H1 (cell line): ENCODE data around the gene IL19. TPM values are rescaled to one million over a fixed set of nuclear protein-coding genes. Genes with fewer than 3 reads are reported as not detected.

ENCODE experiments used
- CHD7 ChIP-seq: fragments of 300-600 bp; sonication (generic); IDR thresholded peaks from 2 replicates; pipeline ENCODE4 v1.7.1; 2012; ENCODE audit warnings: low read length, moderate library complexity, mild to moderate bottlenecking, inconsistent platforms; ENCODE audit not compliant: insufficient replicate concordance
- CREB1 ChIP-seq: IDR thresholded peaks from 2 replicates; pipeline ENCODE4 v1.6.1; 2012; ENCODE audit warnings: inconsistent platforms
- EGR1 ChIP-seq: IDR thresholded peaks from 2 replicates; pipeline ENCODE4 v1.6.1; 2011; ENCODE audit warnings: low read depth, low read length, borderline replicate concordance
- KDM1A ChIP-seq: fragments of 200-600, 300-600 bp; sonication (generic); IDR thresholded peaks from 2 replicates; pipeline ENCODE4 v1.7.1; 2016; ENCODE audit warnings: mild to moderate bottlenecking, low read length, borderline replicate concordance
- KDM4A ChIP-seq: IDR thresholded peaks from one replicate; pipeline ENCODE4 v1.7.1; 2012; ENCODE audit warnings: low read depth, mild to moderate bottlenecking, moderate library complexity, low read length, inconsistent platforms; ENCODE audit not compliant: severe bottlenecking
- PHF8 ChIP-seq: fragments of 200-600 bp; sonication (generic); conservative IDR thresholded peaks from 2 replicates; pipeline ENCODE4 v1.7.1; 2012; ENCODE audit warnings: low read depth, mild to moderate bottlenecking, inconsistent platforms, low read length, moderate library complexity
- RNF2 ChIP-seq: fragments of 200-900, 300-1000 bp; sonication (generic); IDR thresholded peaks from 2 replicates; pipeline ENCODE4 v1.7.1; 2016; ENCODE audit warnings: borderline replicate concordance, low read depth, mild to moderate bottlenecking, antibody characterized with exemption, low read length; ENCODE audit not compliant: poor library complexity, severe bottlenecking; ENCODE audit errors: missing control alignments
- SUZ12 ChIP-seq: fragments of 200-600 bp; sonication (generic); IDR thresholded peaks from 2 replicates; pipeline ENCODE4 v1.6.1; 2012; ENCODE audit warnings: mild to moderate bottlenecking, inconsistent platforms, low read length, moderate library complexity, mixed read lengths
- TCF12 ChIP-seq: IDR thresholded peaks from 2 replicates; pipeline ENCODE4 v1.6.1; 2011; ENCODE audit warnings: low read depth, mild to moderate bottlenecking, low read length
- polyA plus RNA-seq, 7 experiments: library from polyadenylated mRNA; depleted of rRNA in 3 of 7; stranded (reverse) in 5 of 7; unstranded in 2 of 7; fragments of >200 nt in 5 of 7; fragments of 200-250 nt in 2 of 7; gene quantifications; 1 replicate in 5 of 7; 2 replicates in 1 of 7; 4 replicates in 1 of 7; pipeline versions ENCODE4 v1.2.1 to v1.2.3, GENCODE V29; 2011 to 2013; ENCODE audit warnings: missing spikeins in 2 of 7, mixed read lengths in 2 of 7
- total RNA-seq: library from RNA; stranded (reverse); fragmentation: NEBNext Ultra II Directional; extraction: Animal tissue kit (Norgen Biotek cat#: 25700); gene quantifications from 2 replicates; pipeline ENCODE4 v1.2.1, GENCODE V29; 2021

IL19 gene
- total and polyA plus RNA-seq, 2 of the 8 experiments (the other 6 are each of a cell fraction or from before 2014, with no cell fraction given): not detected

DNA sequence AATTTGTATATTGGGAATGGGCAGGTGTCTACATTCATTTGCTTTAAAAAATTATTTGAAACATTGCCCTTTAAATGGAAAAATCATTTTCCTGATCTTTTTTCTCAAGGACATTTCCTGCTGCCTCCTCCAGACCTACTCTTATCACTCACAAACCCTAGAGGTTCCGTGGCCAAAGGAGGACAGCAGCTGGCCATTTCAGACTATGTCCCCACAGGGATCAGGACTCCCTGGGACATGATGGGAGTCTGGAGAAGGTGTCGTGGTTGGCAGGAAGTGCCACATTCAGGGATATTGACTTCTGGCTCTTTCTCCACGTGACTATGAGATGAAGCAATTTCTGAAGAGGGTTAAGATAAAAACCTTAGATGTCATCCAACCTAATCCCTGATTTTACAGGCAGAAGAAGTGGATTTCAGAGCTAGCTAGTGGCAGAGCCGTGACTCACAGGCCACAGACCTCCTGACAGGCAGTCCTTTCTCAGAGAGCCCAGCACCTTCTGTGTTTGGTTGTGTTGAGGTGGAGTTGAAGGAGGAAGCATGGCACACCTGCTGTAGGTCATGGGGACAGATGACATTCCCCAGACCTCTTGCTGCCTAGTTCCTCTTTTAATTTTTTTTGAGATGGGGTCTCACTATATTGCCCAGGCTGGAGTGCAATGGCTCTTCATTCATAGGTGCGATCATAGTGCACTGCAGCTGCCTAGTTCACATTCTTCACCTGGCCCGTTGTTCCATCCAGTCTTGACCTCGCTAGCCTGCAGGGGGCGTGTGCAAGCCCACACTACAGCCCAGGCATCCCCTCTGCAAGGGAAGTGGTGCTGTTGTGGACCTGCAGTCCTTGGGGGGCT, 27.2 kb downstream of the IL19 start (continued):
- TF ChIP-seq CHD7: no peak
- TF ChIP-seq SUZ12: no peak
- TF ChIP-seq EGR1: no peak
- peak; percentile 84; the same call in 1 of the 2 replicates for TF ChIP-seq KDM1A
- no peak for TF ChIP-seq PHF8
- peak; percentile 12; the same call in 1 of the 2 replicates for TF ChIP-seq CREB1
- TF ChIP-seq KDM4A: no peak
- TF ChIP-seq TCF12: no peak
- TF ChIP-seq RNF2: no peak
